ENCODE results near the gene ABCC12. TPM values are rescaled to one million over a fixed set of nuclear protein-coding genes. Genes with fewer than 3 reads are reported as not detected.

ABCC12 gene
- total RNA-seq, 1 donor from 2014 or later, result 0.06 TPM

GRCh38 chr16:48201515-48202201 is 45.9 kb upstream of the ABCC12 start:
- H3K27me3 ChIP-seq, result no peaks in the 10 kb centered on the region
- Mint-ChIP-seq H3K4me3 (no peak overlapping the region), H3K27me3 (ENCODE audit: insufficient read depth, low read depth) (peaks cover 2% of the 10 kb centered on the region), H3K27ac (no peak overlapping the region), H3K4me1 (no peaks in the 10 kb centered on the region), H3K36me3 (no peaks in the 10 kb centered on the region), H3K9me3 (no peaks in the 10 kb centered on the region)
- TF ChIP-seq CTCF (IDR thresholded peaks at IDR 0.05) (no peak), EZH2phosphoT487 (IDR thresholded peaks at IDR 0.05) (no peak), EZH2 (IDR thresholded peaks at IDR 0.05) (no peak)
- no peaks in the 10 kb centered on the region for H3K9me3 ChIP-seq (ENCODE audit: low read depth)
- no peaks in the 10 kb centered on the region for H3K79me2 ChIP-seq (ENCODE audit: low read depth)
- no peak overlapping the region for H2AFZ ChIP-seq (replicated peaks)
- no peak overlapping the region for H3K9ac ChIP-seq
- H3F3A ChIP-seq (ENCODE audit: low read depth), result no peaks in the 10 kb centered on the region
- H3K4me1 ChIP-seq, result no peaks in the 10 kb centered on the region
- no peak overlapping the region for H3K4me2 ChIP-seq
- no peak overlapping the region for H3K27ac ChIP-seq
- H3K36me3 ChIP-seq, result no peaks in the 10 kb centered on the region
- DNase-seq (ENCODE audit: low spot score), result no peak
- no peaks in the 10 kb centered on the region for H4K20me1 ChIP-seq (ENCODE audit: low read depth)
- no peak overlapping the region for H3K4me3 ChIP-seq

GRCh38 chr16:48197294-48197693 is 41.5 kb upstream of the ABCC12 start:
- TF ChIP-seq EZH2 (IDR thresholded peaks at IDR 0.05), result no peak
- no peak for TF ChIP-seq CTCF (IDR thresholded peaks at IDR 0.05)
- no peak for TF ChIP-seq EZH2phosphoT487 (IDR thresholded peaks at IDR 0.05)

GRCh38 chr16:48194828-48195556 is 39.2 kb upstream of the ABCC12 start:
- Histone ChIP-seq H3K79me2 (ENCODE audit: low read depth) (no peaks in the 10 kb centered on the region), H3F3A (ENCODE audit: low read depth) (no peaks in the 10 kb centered on the region), H3K27ac (no peak overlapping the region), H3K27me3 (no peaks in the 10 kb centered on the region), H4K20me1 (ENCODE audit: low read depth) (no peaks in the 10 kb centered on the region), H3K9ac (no peak overlapping the region), H3K4me3 (no peak overlapping the region), H3K9me3 (ENCODE audit: low read depth) (no peaks in the 10 kb centered on the region), H2AFZ (replicated peaks) (no peak overlapping the region), H3K36me3 (no peaks in the 10 kb centered on the region), H3K4me2 (no peak overlapping the region), H3K4me1 (no peaks in the 10 kb centered on the region)
- Mint-ChIP-seq H3K36me3 (no peaks in the 10 kb centered on the region), H3K27ac (no peak overlapping the region), H3K4me1 (no peaks in the 10 kb centered on the region), H3K27me3 (ENCODE audit: insufficient read depth, low read depth) (peaks cover 2% of the 10 kb centered on the region), H3K4me3 (no peak overlapping the region), H3K9me3 (no peaks in the 10 kb centered on the region)
- no peak for DNase-seq (ENCODE audit: low spot score)
- TF ChIP-seq EZH2phosphoT487 (IDR thresholded peaks at IDR 0.05), result no peak
- no peak for TF ChIP-seq CTCF (IDR thresholded peaks at IDR 0.05)
- no peak for TF ChIP-seq EZH2 (IDR thresholded peaks at IDR 0.05)

More at GRCh38 chr16:48197294-48197693, 41.5 kb upstream of the ABCC12 start:
- Histone ChIP-seq H3K36me3 (no peaks in the 10 kb centered on the region), H3K9me3 (ENCODE audit: low read depth) (no peaks in the 10 kb centered on the region), H2AFZ (replicated peaks) (no peak overlapping the region), H3K4me3 (no peak overlapping the region), H3K79me2 (ENCODE audit: low read depth) (no peaks in the 10 kb centered on the region), H4K20me1 (ENCODE audit: low read depth) (no peaks in the 10 kb centered on the region), H3K27ac (no peak overlapping the region), H3K27me3 (no peaks in the 10 kb centered on the region), H3K4me1 (no peaks in the 10 kb centered on the region), H3K9ac (no peak overlapping the region), H3F3A (ENCODE audit: low read depth) (no peaks in the 10 kb centered on the region), H3K4me2 (no peak overlapping the region)
- Mint-ChIP-seq H3K27ac (no peak overlapping the region), H3K9me3 (no peaks in the 10 kb centered on the region), H3K27me3 (ENCODE audit: insufficient read depth, low read depth) (peaks cover 2% of the 10 kb centered on the region), H3K4me1 (no peaks in the 10 kb centered on the region), H3K4me3 (no peak overlapping the region), H3K36me3 (no peaks in the 10 kb centered on the region)
- DNase-seq (ENCODE audit: low spot score), result no peak
